NCI-H2029 (cell line): ENCODE measurements around the gene MLLT1.

Experiments
- DNase-seq: peaks from one replicate; lab custom pipeline; 2025; lab: John Stamatoyannopoulos, UW

Gene MLLT1

GRCh38 chr19:6275170-6275744 is 4.5 kb downstream of the MLLT1 start:
- DNase-seq: no peak

GRCh38 chr19:6274756-6275155 is 5.0 kb downstream of the MLLT1 start:
- no peak for DNase-seq

- peak; percentile 51 for DNase-seq
Observed at GRCh38 chr19:6273701-6274601, 5.8 kb downstream of the MLLT1 start.

- DNase-seq: no peak
Observed at GRCh38 chr19:6272913-6273600, 6.7 kb downstream of the MLLT1 start.

GRCh38 chr19:6272411-6272791 is 7.4 kb downstream of the MLLT1 start:
- no peak for DNase-seq

GRCh38 chr19:6271721-6272410 is 7.9 kb downstream of the MLLT1 start:
- peak; percentile 44 for DNase-seq

- DNase-seq: no peak
Observed at GRCh38 chr19:6271251-6271650, 8.5 kb downstream of the MLLT1 start.

- DNase-seq: no peak
Observed at GRCh38 chr19:6270822-6271221, 9.0 kb downstream of the MLLT1 start.

GRCh38 chr19:6270076-6270745 is 9.6 kb downstream of the MLLT1 start:
- DNase-seq: no peak

- DNase-seq: no peak
Observed at GRCh38 chr19:6269101-6269886, 10.5 kb downstream of the MLLT1 start.

GRCh38 chr19:6268382-6268771 is 11.4 kb downstream of the MLLT1 start:
- DNase-seq: no peak

GRCh38 chr19:6267552-6268381 is 12.0 kb downstream of the MLLT1 start:
- no peak for DNase-seq

- DNase-seq: no peak
Observed at GRCh38 chr19:6264803-6265202, 15.0 kb downstream of the MLLT1 start.

- DNase-seq: no peak
Observed at GRCh38 chr19:6263735-6264444, 15.9 kb downstream of the MLLT1 start.

GRCh38 chr19:6263306-6263705 is 16.5 kb downstream of the MLLT1 start:
- DNase-seq: no peak

GRCh38 chr19:6262519-6262918 is 17.3 kb downstream of the MLLT1 start:
- DNase-seq: no peak

- no peak for DNase-seq
Observed at GRCh38 chr19:6261883-6262282, 17.9 kb downstream of the MLLT1 start.

GRCh38 chr19:6260912-6261650 is 18.7 kb downstream of the MLLT1 start:
- DNase-seq: no peak

- no peak for DNase-seq
Observed at GRCh38 chr19:6260376-6260775, 19.4 kb downstream of the MLLT1 start.
